ENCODE measurements around the gene KIAA1755.

KIAA1755 gene

GRCh38 chr20:38165089-38165965, 95.2 kb downstream of the KIAA1755 start, which contains the start of gene TGM2:
TGM2 (minus strand) TSS chr20:38165270; CDS start chr20:38165198, 72 bp downstream.
- Histone ChIP-seq H3K27ac (no peak within 1 kb of the TSS), H3K36me3 (no peaks in the 10 kb centered on the region), H3K9me3 (no peaks in the 10 kb centered on the region), H3K4me1 (ENCODE audit: control insufficient read depth in 1 of 2, insufficient read depth in 1 of 2, low read depth in 1 of 2, low read length in 1 of 2) (peaks cover 46 to 47% of the 10 kb centered on the region in 2 experiments), H3K4me3 (ENCODE audit: low read depth in 1 of 2, low read length in 1 of 2) (peak within 1 kb of the TSS; percentile 20 to 32), H3K27me3 (peaks cover 15% of the 10 kb centered on the region)
- peak; percentile 78 for TF ChIP-seq CTCF (IDR thresholded peaks at IDR 0.05)

- no peak overlapping the region for H3K27ac ChIP-seq
- H3K4me3 ChIP-seq (ENCODE audit: low read depth in 1 of 2, low read length in 1 of 2), result peak overlapping the region in 1 of 2 experiments; percentile 32
- no peaks in the 10 kb centered on the region for H3K9me3 ChIP-seq
- H3K27me3 ChIP-seq, result peaks cover 15% of the 10 kb centered on the region
- no peak for TF ChIP-seq CTCF (IDR thresholded peaks at IDR 0.05)
- H3K4me1 ChIP-seq (ENCODE audit: control insufficient read depth in 1 of 2, insufficient read depth in 1 of 2, low read depth in 1 of 2, low read length in 1 of 2), result peaks cover 39 to 41% of the 10 kb centered on the region in 2 experiments
- no peaks in the 10 kb centered on the region for H3K36me3 ChIP-seq
Measured at GRCh38 chr20:38164624-38165088, 95.9 kb downstream of the KIAA1755 start.

GRCh38 chr20:38164069-38164468, 96.5 kb downstream of the KIAA1755 start:
- TF ChIP-seq CTCF (IDR thresholded peaks at IDR 0.05), result no peak
- Histone ChIP-seq H3K27ac (no peak overlapping the region), H3K4me3 (ENCODE audit: low read depth in 1 of 2, low read length in 1 of 2) (no peak overlapping the region), H3K36me3 (no peaks in the 10 kb centered on the region), H3K4me1 (ENCODE audit: control insufficient read depth in 1 of 2, insufficient read depth in 1 of 2, low read depth in 1 of 2, low read length in 1 of 2) (peaks cover 33 to 35% of the 10 kb centered on the region in 2 experiments), H3K9me3 (no peaks in the 10 kb centered on the region), H3K27me3 (peaks cover 15% of the 10 kb centered on the region)

GRCh38 chr20:38162878-38163875, 97.4 kb downstream of the KIAA1755 start:
- no peaks in the 10 kb centered on the region for H3K36me3 ChIP-seq
- peaks cover 24 to 26% of the 10 kb centered on the region in 2 experiments for H3K4me1 ChIP-seq (ENCODE audit: control insufficient read depth in 1 of 2, insufficient read depth in 1 of 2, low read depth in 1 of 2, low read length in 1 of 2)
- no peak overlapping the region for H3K27ac ChIP-seq
- peaks cover 15% of the 10 kb centered on the region for H3K27me3 ChIP-seq
- no peak for TF ChIP-seq CTCF (IDR thresholded peaks at IDR 0.05)
- H3K9me3 ChIP-seq, result no peaks in the 10 kb centered on the region
- no peak overlapping the region for H3K4me3 ChIP-seq (ENCODE audit: low read depth in 1 of 2, low read length in 1 of 2)

GRCh38 chr20:38162149-38162548, 98.4 kb downstream of the KIAA1755 start:
- no peak for TF ChIP-seq CTCF (IDR thresholded peaks at IDR 0.05)
- Histone ChIP-seq H3K9me3 (no peaks in the 10 kb centered on the region), H3K4me1 (ENCODE audit: control insufficient read depth in 1 of 2, insufficient read depth in 1 of 2, low read depth in 1 of 2, low read length in 1 of 2) (peaks cover 14 to 16% of the 10 kb centered on the region in 2 experiments), H3K36me3 (no peaks in the 10 kb centered on the region), H3K27ac (no peak overlapping the region), H3K4me3 (ENCODE audit: low read depth in 1 of 2, low read length in 1 of 2) (no peak overlapping the region), H3K27me3 (peaks cover 15% of the 10 kb centered on the region)
